NCI-H2107 treated with DMSO at 0.1 percent for 48 hours (cell line): ENCODE measurements around the gene DSEL.

ENCODE experiments used
- DNase-seq: peaks from one replicate; lab custom pipeline; 2025; ENCODE audit not compliant: unreplicated experiment; lab: John Stamatoyannopoulos, UW

DSEL gene

GRCh38 chr18:67504739-67505138 is 11.8 kb downstream of the DSEL start:
- no peak for DNase-seq

GRCh38 chr18:67500522-67501205 is 15.9 kb downstream of the DSEL start:
- DNase-seq = no peak

DNA sequence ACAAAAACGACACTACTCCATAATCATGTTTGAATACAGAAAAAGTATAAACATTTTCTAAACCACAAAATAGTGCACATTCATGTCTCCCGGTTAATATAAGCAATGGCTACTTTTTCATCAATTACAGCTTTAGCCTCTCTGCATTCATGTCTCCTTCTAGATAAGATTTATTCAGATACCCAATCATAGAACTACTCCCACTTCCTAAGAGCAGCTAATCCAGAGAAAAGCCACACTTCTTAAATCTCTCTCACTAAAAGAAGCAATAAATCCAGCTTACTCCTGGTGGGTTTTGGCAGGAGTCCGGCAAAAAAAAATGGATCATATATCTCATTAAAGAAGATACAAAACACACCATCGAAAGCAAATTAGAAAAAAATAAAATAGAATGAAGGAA is 20.1 kb downstream of the DSEL start:
- DNase-seq = no peak

DNA sequence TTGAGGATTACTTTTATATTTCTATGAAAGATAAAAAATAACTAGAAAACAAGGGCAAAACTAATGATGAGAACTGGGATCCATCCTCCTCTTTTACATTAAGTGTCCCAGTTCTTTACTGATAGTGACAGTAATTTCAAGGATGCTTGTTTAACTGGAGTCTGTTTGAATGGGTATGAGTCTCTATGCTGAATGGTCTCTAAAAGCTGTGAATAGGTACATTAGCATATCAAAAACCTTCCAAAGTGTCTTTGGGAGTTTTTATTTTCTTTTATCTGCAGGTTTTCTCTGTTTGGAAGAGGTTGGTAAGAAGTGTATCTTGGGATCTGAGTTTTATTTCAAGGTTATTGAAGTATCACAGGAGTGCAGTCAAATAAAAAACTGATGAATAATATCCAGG is 30.0 kb downstream of the DSEL start:
- DNase-seq = no peak

DNA sequence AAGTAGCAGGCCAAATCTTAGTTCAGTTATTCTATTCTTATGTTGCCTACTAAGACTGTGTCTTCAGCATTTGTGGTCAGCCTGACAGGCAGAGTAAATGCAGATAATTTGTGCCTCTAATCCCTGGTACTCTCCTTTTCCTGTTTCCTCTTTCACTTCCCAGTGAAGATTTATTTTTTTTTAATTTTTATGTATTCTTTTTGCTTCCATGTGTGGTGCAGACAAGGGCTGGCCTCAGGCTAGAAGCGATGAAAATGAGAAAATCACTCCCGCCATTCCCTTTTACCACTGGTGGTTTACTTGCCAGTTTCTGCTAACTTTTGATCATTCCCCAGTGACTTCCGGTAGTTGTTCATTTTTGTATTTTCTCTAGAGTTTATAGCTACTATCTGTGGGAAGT is 30.9 kb downstream of the DSEL start:
- DNase-seq = no peak

GRCh38 chr18:67484458-67484857 is 32.1 kb downstream of the DSEL start:
- no peak for DNase-seq

DNA sequence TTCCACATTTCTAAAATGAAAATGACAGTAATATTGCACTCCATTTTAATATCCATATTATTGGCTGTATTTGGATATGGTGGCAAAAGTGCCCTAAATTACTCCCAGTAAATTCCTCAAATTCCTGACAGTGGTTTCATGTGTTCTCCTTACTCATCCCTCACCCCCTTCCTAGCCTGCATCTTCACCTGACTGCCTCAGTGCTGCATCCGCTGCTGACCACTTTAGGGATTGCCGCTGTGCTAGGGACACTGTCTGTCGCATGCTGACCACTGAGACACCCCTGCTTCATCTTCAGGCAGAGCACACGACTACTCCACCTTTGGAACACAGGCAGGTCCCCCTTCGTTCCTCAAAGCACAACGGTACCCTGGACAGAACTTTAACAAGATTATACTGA is 32.6 kb downstream of the DSEL start:
- no peak for DNase-seq

GRCh38 chr18:67483237-67483636 is 33.3 kb downstream of the DSEL start:
- DNase-seq = no peak

- no peak for DNase-seq
These were observed 38.3 kb downstream of the DSEL start for GRCh38 chr18:67478249-67478648.

- DNase-seq = no peak
These were observed 39.0 kb downstream of the DSEL start for GRCh38 chr18:67477522-67477921.

- DNase-seq = no peak
These were observed 39.9 kb downstream of the DSEL start for GRCh38 chr18:67476585-67476984.

- DNase-seq = no peak
These were observed 40.8 kb downstream of the DSEL start for GRCh38 chr18:67475673-67476072.

- DNase-seq = no peak
These were observed 48.5 kb downstream of the DSEL start for GRCh38 chr18:67468038-67468437.

DNA sequence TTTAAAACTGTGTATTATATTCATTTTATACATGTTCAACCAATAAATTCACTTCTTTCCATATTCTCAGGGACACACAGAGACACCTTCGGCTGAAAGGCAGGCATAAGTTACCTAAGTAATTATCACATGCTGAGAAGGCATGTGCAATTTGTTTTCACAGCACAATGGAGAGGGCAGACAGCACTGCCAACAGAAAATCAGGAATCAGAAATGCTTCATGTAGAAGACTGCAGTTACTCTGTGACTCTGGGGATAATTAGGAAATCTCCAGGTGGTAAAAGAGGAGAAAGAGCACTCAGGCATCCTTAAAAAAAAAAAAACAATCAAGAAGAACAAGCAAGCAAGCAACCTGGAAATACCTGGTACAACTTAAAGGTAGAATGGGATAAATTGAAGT is 49.3 kb downstream of the DSEL start:
- DNase-seq = no peak

GRCh38 chr18:67464499-67464898 is 52.0 kb downstream of the DSEL start:
- no peak for DNase-seq

- DNase-seq = no peak
These were observed 52.7 kb downstream of the DSEL start for GRCh38 chr18:67463829-67464228.

DNA sequence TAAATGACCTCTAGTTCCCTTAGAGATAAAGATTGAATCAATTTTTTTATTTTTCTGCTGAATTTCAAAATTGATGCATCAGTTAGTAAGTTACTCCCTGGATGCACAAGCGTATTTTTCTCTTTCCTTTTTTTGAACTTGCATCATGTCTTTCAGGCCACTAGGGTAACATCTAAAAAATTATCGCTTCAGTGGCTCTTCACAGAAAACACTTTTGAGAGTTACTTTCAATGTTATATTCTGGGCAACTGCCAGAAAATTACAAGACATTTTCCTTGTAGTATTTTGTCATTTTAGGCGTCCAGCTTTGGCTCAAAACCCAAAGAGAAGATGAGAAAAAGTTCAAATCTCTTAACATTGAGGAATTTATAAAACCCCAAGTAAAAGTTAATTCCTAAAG is 59.8 kb downstream of the DSEL start:
- DNase-seq = no peak
